HUDEP-2 (cell line): ENCODE data around the gene MAGEB3.

Experiments
- DNase-seq, 76 experiments: peaks; one replicate each; lab custom pipeline; 2025; ENCODE audit not compliant: unreplicated experiment in 76 of 76; lab: John Stamatoyannopoulos, UW

Gene MAGEB3

GRCh38 chrX:30275498-30275897 is 45.0 kb downstream of the MAGEB3 start:
- no peak for DNase-seq

GRCh38 chrX:30278365-30278764 is 47.9 kb downstream of the MAGEB3 start:
- no peak for DNase-seq

- no peak for DNase-seq
Observed at GRCh38 chrX:30280428-30280827, 50.0 kb downstream of the MAGEB3 start.

- DNase-seq = no peak
Observed at GRCh38 chrX:30282527-30282926, 52.1 kb downstream of the MAGEB3 start.

GRCh38 chrX:30283456-30284200 is 53.2 kb downstream of the MAGEB3 start:
- peak in 9 of 76 experiments; percentile 0 to 39 (median 6) for DNase-seq
